Parathyroid adenoma (tissue), 2 donors: Measurements from ENCODE around the gene MOCS3.

ENCODE experiments used
- H2AFZ ChIP-seq: fragments of 300-600 bp; sonication (generic); one replicate; pipeline ENCODE4 v1.7.0; 2017; ENCODE audit warnings: antibody characterized with exemption, mild to moderate bottlenecking
- H3K27ac ChIP-seq: fragments of 300-600 bp; sonication (generic); one replicate; pipeline ENCODE4 v1.7.0; 2017
- H3K27me3 ChIP-seq: fragments of 300-600 bp; sonication (generic); one replicate; pipeline ENCODE4 v1.7.0; 2017; ENCODE audit warnings: low read length; ENCODE audit not compliant: control insufficient read depth, insufficient read depth
- H3K36me3 ChIP-seq: fragments of 300-600 bp; sonication (generic); one replicate; pipeline ENCODE4 v1.7.0; 2017; ENCODE audit warnings: low read length; ENCODE audit not compliant: control insufficient read depth, insufficient read depth
- H3K4me1 ChIP-seq: fragments of 300-600 bp; sonication (generic); one replicate; pipeline ENCODE4 v1.7.0; 2017; ENCODE audit warnings: control low read depth
- H3K4me2 ChIP-seq: fragments of 300-600 bp; sonication (generic); one replicate; pipeline ENCODE4 v1.7.0; 2017; ENCODE audit warnings: low read length
- H3K4me3 ChIP-seq: fragments of 300-600 bp; sonication (generic); one replicate; pipeline ENCODE4 v1.7.0; 2017; ENCODE audit warnings: low read depth, low read length
- H3K79me2 ChIP-seq: fragments of 300-600 bp; sonication (generic); one replicate; pipeline ENCODE4 v1.7.0; 2017; ENCODE audit warnings: control low read depth
- H3K9ac ChIP-seq: fragments of 300-600 bp; sonication (generic); one replicate; pipeline ENCODE4 v1.7.0; 2017; ENCODE audit warnings: mild to moderate bottlenecking
- H3K9me3 ChIP-seq: fragments of 300-600 bp; sonication (generic); one replicate; pipeline ENCODE4 v1.7.0; 2017; ENCODE audit warnings: low read length; ENCODE audit not compliant: control insufficient read depth
- TF ChIP-seq, protein P1 (sequence below): fragments of 300-600 bp; sonication (generic); IDR thresholded peaks from one replicate; pipeline ENCODE4 v1.7.0; 2017; ENCODE audit warnings: antibody characterized with exemption, mild to moderate bottlenecking
- donor health status: primary hyperparathyroidism.

The MOCS3 gene

DNA sequence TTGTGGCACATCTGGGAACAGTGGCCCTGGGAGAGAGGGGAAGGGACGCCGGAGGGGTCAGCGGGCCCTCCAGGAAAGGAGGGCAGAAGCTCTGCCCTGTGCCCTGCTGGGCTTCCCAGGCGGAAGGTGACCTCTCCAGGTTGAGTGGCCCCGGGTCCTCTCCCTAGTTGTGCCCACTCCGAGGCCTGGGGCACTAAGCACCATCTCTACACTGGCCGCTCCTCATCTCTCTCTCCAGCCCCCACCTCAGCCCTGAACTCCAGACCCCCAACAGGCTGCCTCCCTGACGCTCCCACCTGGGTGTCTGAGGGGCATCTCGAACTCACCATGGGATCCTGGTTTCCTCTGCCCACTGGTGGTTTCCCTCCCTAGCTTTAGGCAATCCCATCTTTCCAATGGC lies 46.2 kb downstream of the MOCS3 start:
- H3K4me2 ChIP-seq, result no peak overlapping the region
- no peaks in the 10 kb centered on the region for H3K27me3 ChIP-seq
- TF ChIP-seq, protein P1, sequence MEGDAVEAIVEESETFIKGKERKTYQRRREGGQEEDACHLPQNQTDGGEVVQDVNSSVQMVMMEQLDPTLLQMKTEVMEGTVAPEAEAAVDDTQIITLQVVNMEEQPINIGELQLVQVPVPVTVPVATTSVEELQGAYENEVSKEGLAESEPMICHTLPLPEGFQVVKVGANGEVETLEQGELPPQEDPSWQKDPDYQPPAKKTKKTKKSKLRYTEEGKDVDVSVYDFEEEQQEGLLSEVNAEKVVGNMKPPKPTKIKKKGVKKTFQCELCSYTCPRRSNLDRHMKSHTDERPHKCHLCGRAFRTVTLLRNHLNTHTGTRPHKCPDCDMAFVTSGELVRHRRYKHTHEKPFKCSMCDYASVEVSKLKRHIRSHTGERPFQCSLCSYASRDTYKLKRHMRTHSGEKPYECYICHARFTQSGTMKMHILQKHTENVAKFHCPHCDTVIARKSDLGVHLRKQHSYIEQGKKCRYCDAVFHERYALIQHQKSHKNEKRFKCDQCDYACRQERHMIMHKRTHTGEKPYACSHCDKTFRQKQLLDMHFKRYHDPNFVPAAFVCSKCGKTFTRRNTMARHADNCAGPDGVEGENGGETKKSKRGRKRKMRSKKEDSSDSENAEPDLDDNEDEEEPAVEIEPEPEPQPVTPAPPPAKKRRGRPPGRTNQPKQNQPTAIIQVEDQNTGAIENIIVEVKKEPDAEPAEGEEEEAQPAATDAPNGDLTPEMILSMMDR, result no peak

DNA sequence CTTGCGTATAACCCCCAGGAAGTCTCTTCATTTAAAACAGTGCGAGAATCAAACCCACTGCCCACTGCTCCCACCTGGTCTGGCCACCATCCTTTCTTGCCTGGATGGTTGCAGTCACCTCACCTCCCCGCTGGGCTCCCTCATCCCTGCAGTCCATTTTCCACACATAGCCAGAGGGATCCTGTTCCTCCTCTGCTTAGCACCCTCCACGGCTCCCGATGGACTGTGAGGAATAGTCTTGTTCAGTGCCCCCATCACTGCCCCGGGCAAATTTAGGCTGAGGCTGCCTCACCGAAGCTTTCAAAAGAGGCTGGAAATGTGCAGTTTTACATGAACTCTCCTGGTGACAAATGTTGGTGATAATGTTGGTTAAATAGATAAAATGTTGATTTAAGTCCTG lies 46.6 kb downstream of the MOCS3 start:
- H3K9me3 ChIP-seq, result no peaks in the 10 kb centered on the region
- no peaks in the 10 kb centered on the region for H3K4me1 ChIP-seq
- TF ChIP-seq, protein P1, result no peak
- no peak overlapping the region for H3K9ac ChIP-seq
- no peaks in the 10 kb centered on the region for H3K36me3 ChIP-seq
- no peak overlapping the region for H2AFZ ChIP-seq
- H3K27me3 ChIP-seq, result no peaks in the 10 kb centered on the region
- no peak overlapping the region for H3K4me2 ChIP-seq
- H3K4me3 ChIP-seq, result no peak overlapping the region
- H3K27ac ChIP-seq, result no peak overlapping the region
- no peaks in the 10 kb centered on the region for H3K79me2 ChIP-seq

More for the DNA sequence above, 46.2 kb downstream of the MOCS3 start:
- H3K4me1 ChIP-seq, result no peaks in the 10 kb centered on the region
- H3K9ac ChIP-seq, result no peak overlapping the region
- no peaks in the 10 kb centered on the region for H3K79me2 ChIP-seq
- no peak overlapping the region for H2AFZ ChIP-seq
- H3K27ac ChIP-seq, result no peak overlapping the region
- H3K36me3 ChIP-seq, result no peaks in the 10 kb centered on the region
- H3K9me3 ChIP-seq, result no peaks in the 10 kb centered on the region
- no peak overlapping the region for H3K4me3 ChIP-seq

DNA sequence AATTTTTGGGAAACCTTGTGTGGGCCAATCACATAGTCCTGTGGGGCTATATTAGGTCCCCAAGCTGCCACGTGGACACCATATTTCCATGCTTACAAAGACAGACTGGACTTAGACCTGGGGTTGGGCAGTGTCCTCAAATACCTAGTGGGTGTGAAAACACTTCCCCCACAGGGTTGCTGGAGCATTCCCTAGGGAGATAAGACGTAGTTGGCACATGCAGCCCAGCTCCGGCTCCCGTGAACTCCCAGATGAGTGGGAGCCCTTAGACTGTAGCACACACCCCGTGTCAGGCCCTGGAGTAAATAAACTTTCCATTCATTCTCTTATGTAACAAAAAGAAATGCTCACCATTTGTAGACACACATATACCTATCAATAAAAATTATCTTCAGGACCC lies 50.1 kb downstream of the MOCS3 start:
- H3K27ac ChIP-seq, result no peak overlapping the region
- no peak overlapping the region for H3K4me3 ChIP-seq
- H3K36me3 ChIP-seq, result no peaks in the 10 kb centered on the region
- H3K4me1 ChIP-seq, result no peaks in the 10 kb centered on the region
- H3K9me3 ChIP-seq, result no peaks in the 10 kb centered on the region
- no peak overlapping the region for H2AFZ ChIP-seq
- H3K9ac ChIP-seq, result no peak overlapping the region
- H3K79me2 ChIP-seq, result no peaks in the 10 kb centered on the region
- H3K27me3 ChIP-seq, result no peaks in the 10 kb centered on the region
- no peak overlapping the region for H3K4me2 ChIP-seq
- TF ChIP-seq, protein P1, result no peak

DNA sequence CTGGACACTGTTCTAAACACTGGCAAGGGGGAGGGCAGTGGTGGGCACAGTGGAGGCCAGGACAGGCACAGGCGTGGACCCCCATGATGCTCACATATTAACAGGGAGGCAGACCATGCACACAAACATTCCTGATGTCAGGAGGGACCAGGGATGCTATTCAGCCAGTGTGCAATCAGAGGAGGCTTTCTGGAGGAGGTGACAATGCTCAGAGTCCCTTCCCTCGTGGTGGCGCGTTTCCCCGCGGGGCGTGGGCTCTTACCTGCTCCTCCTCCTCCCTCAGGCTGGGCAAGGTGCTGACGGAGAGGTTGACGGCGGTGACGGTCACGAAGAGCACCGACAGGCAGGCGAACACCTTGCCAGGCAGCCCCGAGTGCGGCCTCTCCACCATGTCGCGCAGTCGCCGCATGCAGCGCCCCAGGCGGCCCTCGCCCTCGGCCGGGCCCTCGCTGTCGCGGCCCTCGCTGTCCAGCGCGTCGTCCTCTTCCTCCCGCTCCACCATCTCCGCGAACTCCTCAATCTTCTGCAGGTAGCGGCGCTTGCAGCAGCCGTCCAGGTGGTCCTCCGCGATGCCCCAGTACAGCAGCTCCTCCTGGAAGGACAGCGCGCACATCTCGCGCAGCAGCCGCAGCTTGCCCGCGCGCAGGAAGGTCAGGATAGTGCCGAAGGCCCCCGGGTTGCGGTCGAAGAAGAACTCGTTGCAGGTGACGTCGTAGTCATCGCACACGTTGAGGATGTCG lies 50.9 kb downstream of the MOCS3 start:
- no peak overlapping the region for H3K4me3 ChIP-seq
- no peak overlapping the region for H3K9ac ChIP-seq
- no peaks in the 10 kb centered on the region for H3K36me3 ChIP-seq
- no peaks in the 10 kb centered on the region for H3K79me2 ChIP-seq
- no peak overlapping the region for H2AFZ ChIP-seq
- H3K27me3 ChIP-seq, result no peaks in the 10 kb centered on the region
- no peaks in the 10 kb centered on the region for H3K4me1 ChIP-seq
- no peak overlapping the region for H3K27ac ChIP-seq
- H3K4me2 ChIP-seq, result no peak overlapping the region
- no peaks in the 10 kb centered on the region for H3K9me3 ChIP-seq
- TF ChIP-seq, protein P1, result no peak

DNA sequence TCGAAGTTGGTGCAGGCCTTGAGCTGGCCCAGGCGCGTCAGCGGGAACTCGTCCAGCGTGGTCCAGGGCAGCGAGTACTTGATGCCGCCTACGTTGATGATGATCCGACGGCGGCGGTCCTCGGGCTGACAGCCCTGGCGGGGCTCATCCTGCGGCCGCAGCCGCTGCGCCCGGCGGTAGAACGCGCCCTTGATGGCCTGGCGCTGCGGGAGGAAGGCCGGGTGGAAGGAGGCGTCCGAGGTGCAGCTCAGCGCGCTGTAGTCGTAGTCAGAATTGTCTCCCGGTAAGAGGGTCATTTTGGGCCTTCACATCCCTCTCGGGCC lies 51.4 kb downstream of the MOCS3 start:
- Histone ChIP-seq H3K36me3 (no peaks in the 10 kb centered on the region), H3K27me3 (no peaks in the 10 kb centered on the region), H3K9ac (no peak overlapping the region), H3K27ac (no peak overlapping the region), H2AFZ (no peak overlapping the region), H3K4me1 (no peaks in the 10 kb centered on the region), H3K4me3 (no peak overlapping the region), H3K9me3 (no peaks in the 10 kb centered on the region), H3K79me2 (no peaks in the 10 kb centered on the region), H3K4me2 (no peak overlapping the region)
- TF ChIP-seq, protein P1, result no peak
